Epithelial cell of esophagus (primary cell): ENCODE measurements around the gene BRINP2.
A peak's percentile ranks its signal among the peaks of the same experiment; 100 is the strongest.

Source experiments
- DNase-seq: peaks from one replicate; pipeline ENCODE4 v3.0.0; 2010; ENCODE audit warnings: low read depth
- H3K4me3 ChIP-seq: 2 replicates; pipeline ENCODE4 v1.5.1; 2011; ENCODE audit warnings: mild to moderate bottlenecking, low read length, control low read depth
- TF ChIP-seq, protein P1 (sequence below): IDR thresholded peaks from 2 replicates; pipeline ENCODE4 v1.5.1; 2011; ENCODE audit warnings: low read depth, mild to moderate bottlenecking, low read length, control low read depth, inconsistent platforms; ENCODE audit not compliant: insufficient read depth; ENCODE audit errors: missing control alignments

Gene BRINP2

DNA sequence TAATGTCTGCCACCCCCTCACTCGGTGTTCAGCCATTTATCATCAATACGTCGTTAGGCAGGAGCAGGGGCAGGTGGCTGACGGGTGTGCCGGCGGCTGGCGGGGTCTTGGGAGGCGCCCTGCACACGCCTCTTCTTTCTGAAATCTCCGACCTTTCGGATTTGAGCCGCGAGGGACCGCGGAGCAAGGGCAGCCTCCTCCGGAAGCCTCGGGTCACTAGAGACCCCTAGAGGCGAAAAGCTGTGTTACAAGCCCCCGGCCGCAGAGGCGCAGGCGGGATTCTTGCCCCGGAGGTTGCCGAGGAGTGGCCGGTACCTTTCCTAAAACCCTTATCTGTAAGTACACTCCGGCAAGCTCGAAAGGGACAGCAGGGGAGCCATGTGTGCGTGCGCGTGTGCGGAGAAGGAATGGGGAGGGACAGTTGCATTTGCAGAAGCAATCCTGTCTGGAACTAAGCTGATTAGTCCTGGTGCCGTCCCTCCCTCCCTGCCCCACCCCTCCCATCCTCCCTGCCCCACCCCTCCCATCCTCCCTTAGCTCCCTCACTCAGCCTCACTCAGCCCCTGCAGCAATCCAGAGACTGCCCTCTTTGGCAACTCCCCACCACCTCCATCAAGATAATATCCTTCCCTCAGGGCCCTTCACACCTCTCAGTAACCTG, 11.0 kb downstream of the BRINP2 start:
- DNase-seq: peak; percentile 49
- H3K4me3 ChIP-seq: peak overlapping the region; percentile 5
- TF ChIP-seq, protein P1, sequence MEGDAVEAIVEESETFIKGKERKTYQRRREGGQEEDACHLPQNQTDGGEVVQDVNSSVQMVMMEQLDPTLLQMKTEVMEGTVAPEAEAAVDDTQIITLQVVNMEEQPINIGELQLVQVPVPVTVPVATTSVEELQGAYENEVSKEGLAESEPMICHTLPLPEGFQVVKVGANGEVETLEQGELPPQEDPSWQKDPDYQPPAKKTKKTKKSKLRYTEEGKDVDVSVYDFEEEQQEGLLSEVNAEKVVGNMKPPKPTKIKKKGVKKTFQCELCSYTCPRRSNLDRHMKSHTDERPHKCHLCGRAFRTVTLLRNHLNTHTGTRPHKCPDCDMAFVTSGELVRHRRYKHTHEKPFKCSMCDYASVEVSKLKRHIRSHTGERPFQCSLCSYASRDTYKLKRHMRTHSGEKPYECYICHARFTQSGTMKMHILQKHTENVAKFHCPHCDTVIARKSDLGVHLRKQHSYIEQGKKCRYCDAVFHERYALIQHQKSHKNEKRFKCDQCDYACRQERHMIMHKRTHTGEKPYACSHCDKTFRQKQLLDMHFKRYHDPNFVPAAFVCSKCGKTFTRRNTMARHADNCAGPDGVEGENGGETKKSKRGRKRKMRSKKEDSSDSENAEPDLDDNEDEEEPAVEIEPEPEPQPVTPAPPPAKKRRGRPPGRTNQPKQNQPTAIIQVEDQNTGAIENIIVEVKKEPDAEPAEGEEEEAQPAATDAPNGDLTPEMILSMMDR: peak; percentile 77

DNA sequence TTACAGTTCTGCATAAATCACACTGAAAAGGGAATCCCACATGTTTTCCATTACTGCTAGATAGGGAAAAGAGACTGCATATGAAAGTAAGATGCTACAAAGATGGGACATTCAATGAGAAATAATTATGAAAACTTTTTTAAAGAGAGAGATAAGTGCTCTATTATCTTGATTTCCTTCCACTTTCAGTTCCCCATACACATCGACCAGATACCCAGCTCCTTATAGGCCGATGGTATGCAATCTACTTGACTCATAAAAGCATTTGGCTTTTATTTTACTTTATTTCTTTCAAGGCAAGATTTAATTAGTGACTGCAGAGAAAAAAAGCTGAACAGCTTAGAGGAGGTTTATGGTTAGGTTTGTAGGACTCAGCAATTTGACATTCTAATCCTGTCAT, 13.1 kb downstream of the BRINP2 start:
- H3K4me3 ChIP-seq: no peak overlapping the region
- no peak for DNase-seq
- TF ChIP-seq, protein P1: no peak

DNA sequence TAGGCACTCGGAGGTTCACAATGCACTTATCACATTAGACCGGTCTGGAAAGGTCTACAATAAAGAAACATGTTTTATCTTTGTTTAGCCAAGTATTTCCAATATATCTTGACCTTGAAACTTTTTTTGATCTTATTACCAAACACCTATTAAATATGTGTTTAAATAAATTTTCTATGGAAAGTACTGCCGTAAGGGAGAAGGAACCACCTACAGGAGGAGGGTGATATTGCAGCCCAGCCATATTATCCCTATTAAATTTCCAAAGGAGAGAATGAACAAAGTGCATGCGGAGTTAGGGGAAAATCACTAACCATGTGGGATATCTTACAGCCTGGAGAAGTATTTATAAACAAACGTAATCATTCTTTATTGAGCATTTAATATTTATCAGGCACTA, 14.5 kb downstream of the BRINP2 start:
- peak; percentile 27 for DNase-seq
- H3K4me3 ChIP-seq: no peak overlapping the region
- TF ChIP-seq, protein P1: peak; percentile 45

DNA sequence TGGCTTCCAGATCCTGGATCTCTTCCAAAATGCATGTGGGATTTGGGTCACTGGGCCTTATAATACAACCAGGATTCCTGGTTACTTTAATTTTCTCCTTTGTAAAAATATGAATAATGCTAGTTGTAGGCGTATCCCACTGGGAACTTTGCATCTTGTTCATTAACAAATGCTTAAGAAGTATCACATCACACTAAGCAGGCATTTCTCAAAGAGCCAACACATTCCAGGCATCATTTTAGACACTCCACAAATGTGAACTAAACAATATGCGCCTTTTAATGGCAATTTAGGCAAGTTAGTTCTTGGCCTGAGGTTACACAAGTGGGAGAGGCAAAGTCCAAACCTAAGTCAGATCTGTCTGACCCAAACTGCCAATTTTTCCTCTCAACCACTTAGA, 15.9 kb downstream of the BRINP2 start:
- TF ChIP-seq, protein P1: no peak
- H3K4me3 ChIP-seq: no peak overlapping the region
- no peak for DNase-seq

DNA sequence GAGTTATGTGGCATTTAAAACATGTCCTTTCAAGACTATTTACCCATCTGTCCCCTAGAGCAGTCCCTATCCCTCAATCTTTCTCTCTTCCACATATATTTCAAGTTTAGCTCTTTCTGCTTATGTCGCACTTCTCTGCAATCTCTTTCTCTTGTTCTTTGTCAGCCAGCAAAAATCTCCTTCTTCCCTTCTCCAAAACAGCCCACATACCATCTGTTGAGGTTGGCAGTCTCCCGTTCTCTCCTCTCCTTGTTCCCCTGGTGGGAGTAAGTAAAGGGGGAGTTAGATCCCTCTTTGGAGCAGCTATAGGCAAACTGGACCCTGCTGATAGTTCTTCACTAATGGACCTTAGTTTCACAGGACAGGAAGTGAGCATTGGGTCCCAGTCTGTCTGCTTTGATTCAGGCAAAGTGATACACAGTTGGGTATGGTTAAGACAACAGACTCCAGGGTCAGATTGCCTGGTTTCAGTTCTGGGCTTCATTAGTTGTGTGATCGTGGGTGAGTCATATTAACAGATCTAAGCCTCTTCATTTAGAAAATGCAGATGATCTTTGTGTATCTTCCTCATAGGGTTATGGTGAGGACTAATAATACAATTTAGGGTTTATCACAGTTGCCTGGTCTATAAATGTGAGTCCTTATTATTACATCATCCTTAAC, 19.7 kb downstream of the BRINP2 start:
- no peak overlapping the region for H3K4me3 ChIP-seq
- DNase-seq: no peak
- TF ChIP-seq, protein P1: no peak

DNA sequence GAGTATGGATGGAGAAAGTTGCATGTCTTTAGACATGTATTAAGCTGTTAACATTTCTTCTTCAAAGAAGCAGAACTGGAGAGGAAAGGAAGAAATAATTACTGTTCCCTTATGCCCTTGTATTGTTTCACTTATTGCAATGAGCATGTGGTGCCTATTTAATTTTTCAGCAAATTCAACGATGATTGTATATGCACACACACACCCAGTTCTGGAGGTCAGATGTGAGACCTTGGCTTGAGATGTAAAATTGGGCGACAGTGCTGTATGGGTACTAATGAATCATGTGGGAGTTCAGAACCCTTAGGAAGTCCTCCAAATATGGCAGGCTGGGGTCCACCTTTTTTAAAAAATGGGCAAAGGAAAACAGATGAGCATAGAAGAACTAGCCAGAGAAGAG, 27.5 kb downstream of the BRINP2 start:
- TF ChIP-seq, protein P1: no peak
- DNase-seq: no peak

DNA sequence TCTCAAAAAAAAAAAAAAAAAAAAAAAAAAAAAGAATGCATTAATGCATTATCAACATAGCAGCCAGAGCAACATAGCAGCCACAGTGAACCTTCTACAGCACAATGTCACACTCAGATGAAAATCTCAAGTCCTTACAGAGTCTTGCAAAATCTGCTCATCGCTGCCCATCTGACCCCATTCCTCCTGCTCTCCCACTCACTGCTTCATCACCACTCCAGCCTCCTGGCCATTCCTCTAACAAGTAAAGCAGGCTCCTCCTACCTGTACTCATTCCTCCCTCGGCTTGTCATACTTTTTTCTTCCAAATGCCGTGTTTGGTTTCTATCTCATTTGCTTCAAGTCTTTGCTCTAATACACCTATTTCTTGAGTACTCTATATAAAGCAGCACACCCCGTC, 29.5 kb downstream of the BRINP2 start:
- TF ChIP-seq, protein P1: no peak
- peak; percentile 37 for DNase-seq
- H3K4me3 ChIP-seq: no peak overlapping the region

More for the DNA sequence above, 27.5 kb downstream of the BRINP2 start:
- no peak overlapping the region for H3K4me3 ChIP-seq
